NCI-H2107 treated with DMSO at 0.1 percent for 48 hours (cell line): ENCODE results near the gene IFNAR2.

Source experiments
- DNase-seq: peaks from one replicate; lab custom pipeline; 2025; ENCODE audit not compliant: unreplicated experiment; lab: John Stamatoyannopoulos, UW

Gene IFNAR2

GRCh38 chr21:33229784-33230544, at the start of gene IFNAR2:
TSS of gene IFNAR2 (plus strand) at chr21:33229938. CDS start at chr21:33241923, 11,985 bp downstream.
- no peak for DNase-seq

GRCh38 chr21:33185852-33186251, 43.9 kb upstream of the IFNAR2 start:
- DNase-seq, result no peak

- DNase-seq, result no peak
Observed at GRCh38 chr21:33187276-33187675, 42.5 kb upstream of the IFNAR2 start.

GRCh38 chr21:33189237-33189636, 40.5 kb upstream of the IFNAR2 start:
- DNase-seq, result no peak

- no peak for DNase-seq
Observed at GRCh38 chr21:33189824-33190223, 39.9 kb upstream of the IFNAR2 start.

GRCh38 chr21:33196941-33197374, 32.8 kb upstream of the IFNAR2 start:
- peak; percentile 24 for DNase-seq

GRCh38 chr21:33197496-33197895, 32.2 kb upstream of the IFNAR2 start:
- no peak for DNase-seq

GRCh38 chr21:33198346-33199099, 31.2 kb upstream of the IFNAR2 start:
- DNase-seq, result peak; percentile 10

DNA sequence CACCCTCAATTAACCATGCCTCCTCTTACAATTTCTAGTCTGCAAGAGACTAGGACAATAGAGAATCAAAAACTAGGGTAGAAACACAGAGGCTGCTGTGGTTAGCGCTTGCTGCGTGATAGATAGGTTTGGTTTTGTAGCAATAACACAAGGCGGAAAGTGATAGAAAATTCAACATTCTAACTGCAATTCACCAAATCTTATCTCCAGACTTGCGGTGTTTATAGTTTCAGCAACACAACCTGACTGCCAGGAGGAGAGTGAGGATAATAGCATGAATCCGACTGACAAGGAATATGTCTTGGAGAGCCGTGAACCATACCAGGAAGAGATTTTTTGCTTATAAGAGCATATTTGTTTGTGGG, 30.7 kb upstream of the IFNAR2 start:
- DNase-seq, result no peak

DNA sequence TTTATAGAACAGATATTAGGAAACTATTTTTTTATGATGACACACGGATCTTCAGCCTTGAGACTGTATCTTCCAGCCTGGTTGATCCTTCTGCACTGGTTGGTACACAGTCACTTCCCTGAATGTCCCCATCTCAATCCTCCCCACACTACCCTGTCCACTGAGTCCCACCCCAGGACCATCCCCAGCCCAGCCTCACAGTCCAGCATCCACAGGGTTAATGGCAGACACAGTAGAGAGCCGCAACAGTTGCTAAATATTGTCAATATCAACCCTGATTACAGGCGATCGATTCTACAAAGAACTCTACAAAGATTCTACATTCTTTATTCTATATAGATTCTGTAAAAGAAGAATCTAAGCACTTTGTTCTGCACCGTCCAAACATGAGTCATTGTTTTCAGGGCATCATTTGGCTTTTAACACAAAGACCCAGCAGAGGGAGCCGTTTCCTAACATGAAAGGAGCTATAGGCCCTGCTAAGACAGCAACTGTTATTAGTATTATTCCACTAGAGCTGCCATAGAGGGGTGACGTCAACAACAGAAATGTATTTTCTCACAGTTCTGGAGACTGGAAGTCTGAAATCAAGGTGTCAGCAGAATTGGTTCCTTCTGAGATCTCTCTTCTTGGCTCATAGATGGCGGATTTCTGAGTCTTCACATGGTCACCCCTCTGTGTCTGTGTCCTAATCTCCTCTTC, 30.1 kb upstream of the IFNAR2 start:
- DNase-seq, result peak; percentile 94

DNA sequence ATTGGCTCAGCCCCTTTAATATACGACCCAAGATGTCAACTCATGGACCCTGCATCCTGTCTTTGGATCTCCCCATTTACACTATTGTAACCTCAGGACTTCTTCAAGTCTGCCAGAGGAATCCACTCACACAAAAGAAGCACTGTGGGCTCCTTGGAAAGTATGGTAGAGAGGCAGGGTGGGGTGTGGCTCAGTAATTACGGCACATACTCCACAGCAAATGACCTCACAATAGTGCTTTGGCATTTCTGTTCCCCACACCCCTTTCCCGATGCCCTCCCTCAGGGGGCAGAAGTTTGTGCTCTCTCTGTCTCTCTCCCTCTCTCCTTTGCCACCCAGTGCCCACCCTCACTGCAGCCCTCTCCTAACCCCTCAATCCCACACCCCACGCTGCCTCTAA, 27.8 kb upstream of the IFNAR2 start:
- DNase-seq, result no peak

GRCh38 chr21:33202464-33203363, 27.0 kb upstream of the IFNAR2 start:
- no peak for DNase-seq

GRCh38 chr21:33203371-33203724, 26.4 kb upstream of the IFNAR2 start:
- DNase-seq, result no peak

GRCh38 chr21:33205476-33205875, 24.3 kb upstream of the IFNAR2 start:
- DNase-seq, result no peak

GRCh38 chr21:33206771-33207281, 22.9 kb upstream of the IFNAR2 start:
- DNase-seq, result no peak

- no peak for DNase-seq
Observed at GRCh38 chr21:33207449-33208149, 22.1 kb upstream of the IFNAR2 start.

GRCh38 chr21:33208534-33208933, 21.2 kb upstream of the IFNAR2 start:
- DNase-seq, result no peak

GRCh38 chr21:33211305-33211704, 18.4 kb upstream of the IFNAR2 start:
- DNase-seq, result no peak

GRCh38 chr21:33211732-33212131, 18.0 kb upstream of the IFNAR2 start:
- DNase-seq, result no peak
